Lung (tissue), 12 donors: ENCODE results near the gene PIH1D1. TPM values are rescaled to one million over a fixed set of nuclear protein-coding genes. Genes with fewer than 3 reads are reported as not detected.

Source experiments
- ATAC-seq: fragments of 200-7000 bp; cut with Tn5 transposase; one replicate; pipeline ENCODE4 v1.9.1; 2020; ENCODE audit warnings: moderate number of reproducible peaks; ENCODE audit not compliant: insufficient read depth, low FRiP score
- DNase-seq, 3 donors: peaks; one replicate each; pipeline ENCODE4 v3.0.0-alpha.2; 2013 to 2017
- H3K27ac ChIP-seq, 2 donors: one replicate each; pipeline ENCODE4 v1.5.1; 2013; ENCODE audit warnings: mild to moderate bottlenecking in 2 of 2, moderate library complexity in 2 of 2, control low read depth in 1 of 2, inconsistent platforms in 1 of 2, low read depth in 1 of 2, low read length in 1 of 2
- H3K27me3 ChIP-seq, 3 donors: one replicate each; pipeline ENCODE4 v1.5.1; 2013; ENCODE audit warnings: low read length in 2 of 3; ENCODE audit not compliant: control insufficient read depth in 3 of 3, insufficient read depth in 3 of 3
- H3K36me3 ChIP-seq, 4 donors: one replicate each; pipeline ENCODE4 v1.5.1; 2013; ENCODE audit warnings: low read length in 4 of 4, mild to moderate bottlenecking in 1 of 4, moderate library complexity in 1 of 4; ENCODE audit not compliant: control insufficient read depth in 4 of 4, insufficient read depth in 4 of 4
- H3K4me1 ChIP-seq, 5 donors: one replicate each; pipeline ENCODE4 v1.5.1; 2013; ENCODE audit warnings: low read length in 5 of 5, mild to moderate bottlenecking in 2 of 5, moderate library complexity in 1 of 5; ENCODE audit not compliant: control insufficient read depth in 5 of 5, insufficient read depth in 5 of 5
- H3K4me3 ChIP-seq: one replicate; pipeline ENCODE4 v1.5.1; 2013; ENCODE audit warnings: mild to moderate bottlenecking, control low read depth, moderate library complexity
- H3K9ac ChIP-seq, 2 donors: one replicate each; pipeline ENCODE4 v1.5.1; 2013; ENCODE audit warnings: low read length in 2 of 2, control low read depth in 1 of 2; ENCODE audit not compliant: insufficient read depth in 1 of 2
- H3K9me3 ChIP-seq, 4 donors: one replicate each; pipeline ENCODE4 v1.5.1; 2013; ENCODE audit warnings: low read length in 3 of 4, mild to moderate bottlenecking in 1 of 4, moderate library complexity in 1 of 4; ENCODE audit not compliant: control insufficient read depth in 4 of 4, insufficient read depth in 3 of 4
- WGBS, 2 donors: extraction: QIAGEN DNeasy Blood & Tissue Kit; methylation state at CpG; one replicate each; pipeline ENCODE4 v1.1.7; 2013; 5-methylcytosine and 5-hydroxymethylcytosine counted together
- polyA plus RNA-seq, 2 donors: library from polyadenylated mRNA; stranded (reverse); fragments of 200-250 nt; gene quantifications; one replicate each; pipeline ENCODE4 v1.2.1, GENCODE V29; 2013
- total RNA-seq, 2 donors: library from RNA; depleted of rRNA in 1 of 2; stranded (reverse); fragments of >200 nt in 1 of 2; gene quantifications; one replicate each; pipeline ENCODE4 v1.2.1, GENCODE V29; 2014 to 2021
- TF ChIP-seq, protein P1 (sequence below): IDR thresholded peaks from 2 replicates; pipeline ENCODE4 v1.5.1; 2012; ENCODE audit warnings: mild to moderate bottlenecking; ENCODE audit errors: control extremely low read depth, extremely low read depth
- donor health status: control.
- donor health status: control.
- donor health status: Bipolar disorder and iron deficiency.
- donor health status: healthy.
- donor health status: DM: yes; HTN: yes; CAD: no.

PIH1D1 gene
- total and polyA plus RNA-seq, 4 donors = 63.7 to 66.6 (median 65.8) TPM

DNA sequence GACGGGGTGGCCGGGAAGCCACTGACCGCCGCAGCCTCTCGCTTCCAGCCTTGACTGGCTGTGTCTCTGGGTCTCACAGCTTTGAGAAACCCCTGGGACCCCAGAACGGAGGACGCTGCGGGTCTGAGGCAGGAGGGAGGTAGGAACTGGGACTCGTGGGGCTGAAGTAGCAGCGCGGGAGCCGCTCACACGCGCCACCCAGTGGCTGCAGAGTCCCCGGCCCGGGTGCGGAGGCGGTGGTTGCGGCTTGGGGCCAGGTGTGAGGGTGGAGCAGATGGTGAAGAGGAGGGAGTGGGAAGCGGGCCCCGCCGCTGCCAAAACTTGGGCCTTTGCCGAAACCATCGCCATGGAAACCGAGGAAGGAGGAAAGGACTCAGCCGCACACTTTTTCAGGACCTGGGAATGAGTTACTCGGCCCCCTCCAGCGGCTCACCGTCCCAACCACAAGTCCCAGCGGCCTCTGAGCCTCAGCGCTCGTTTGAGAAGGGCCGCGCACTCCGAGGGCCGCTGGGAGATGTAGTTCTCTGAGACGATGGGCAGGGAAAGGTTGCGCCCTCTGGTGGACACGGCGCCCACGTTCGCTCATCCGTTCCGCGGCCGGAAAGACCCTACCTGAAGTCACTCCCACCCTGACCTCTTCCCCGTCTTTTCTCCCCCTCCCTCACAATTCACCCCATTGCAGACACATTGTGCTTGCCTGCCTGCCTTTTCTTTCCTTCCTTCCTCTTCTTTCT, 8.1 kb downstream of the PIH1D1 start:
- H3K4me1 ChIP-seq = peaks cover 0 to 4% (median 0%) of the 10 kb centered on the region in 5 donors
- ATAC-seq = peak; percentile 82
- H3K9me3 ChIP-seq = no peaks in the 10 kb centered on the region
- TF ChIP-seq, protein P1, sequence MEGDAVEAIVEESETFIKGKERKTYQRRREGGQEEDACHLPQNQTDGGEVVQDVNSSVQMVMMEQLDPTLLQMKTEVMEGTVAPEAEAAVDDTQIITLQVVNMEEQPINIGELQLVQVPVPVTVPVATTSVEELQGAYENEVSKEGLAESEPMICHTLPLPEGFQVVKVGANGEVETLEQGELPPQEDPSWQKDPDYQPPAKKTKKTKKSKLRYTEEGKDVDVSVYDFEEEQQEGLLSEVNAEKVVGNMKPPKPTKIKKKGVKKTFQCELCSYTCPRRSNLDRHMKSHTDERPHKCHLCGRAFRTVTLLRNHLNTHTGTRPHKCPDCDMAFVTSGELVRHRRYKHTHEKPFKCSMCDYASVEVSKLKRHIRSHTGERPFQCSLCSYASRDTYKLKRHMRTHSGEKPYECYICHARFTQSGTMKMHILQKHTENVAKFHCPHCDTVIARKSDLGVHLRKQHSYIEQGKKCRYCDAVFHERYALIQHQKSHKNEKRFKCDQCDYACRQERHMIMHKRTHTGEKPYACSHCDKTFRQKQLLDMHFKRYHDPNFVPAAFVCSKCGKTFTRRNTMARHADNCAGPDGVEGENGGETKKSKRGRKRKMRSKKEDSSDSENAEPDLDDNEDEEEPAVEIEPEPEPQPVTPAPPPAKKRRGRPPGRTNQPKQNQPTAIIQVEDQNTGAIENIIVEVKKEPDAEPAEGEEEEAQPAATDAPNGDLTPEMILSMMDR = peak; percentile 92
- peaks cover 0 to 39% (median 35%) of the 10 kb centered on the region in 3 donors for H3K27me3 ChIP-seq
- H3K27ac ChIP-seq = peak overlapping the region; percentile 56 to 58
- H3K9ac ChIP-seq = no peak overlapping the region
- DNase-seq = peak; percentile 96 to 98 (median 97)
- 0 to 1% methylated on average over 43 to 47 of the region's 47 CpGs for WGBS, 2 donors
- peak overlapping the region; percentile 20 for H3K4me3 ChIP-seq
- peaks cover 0 to 18% (median 4%) of the 10 kb centered on the region in 4 donors for H3K36me3 ChIP-seq

DNA sequence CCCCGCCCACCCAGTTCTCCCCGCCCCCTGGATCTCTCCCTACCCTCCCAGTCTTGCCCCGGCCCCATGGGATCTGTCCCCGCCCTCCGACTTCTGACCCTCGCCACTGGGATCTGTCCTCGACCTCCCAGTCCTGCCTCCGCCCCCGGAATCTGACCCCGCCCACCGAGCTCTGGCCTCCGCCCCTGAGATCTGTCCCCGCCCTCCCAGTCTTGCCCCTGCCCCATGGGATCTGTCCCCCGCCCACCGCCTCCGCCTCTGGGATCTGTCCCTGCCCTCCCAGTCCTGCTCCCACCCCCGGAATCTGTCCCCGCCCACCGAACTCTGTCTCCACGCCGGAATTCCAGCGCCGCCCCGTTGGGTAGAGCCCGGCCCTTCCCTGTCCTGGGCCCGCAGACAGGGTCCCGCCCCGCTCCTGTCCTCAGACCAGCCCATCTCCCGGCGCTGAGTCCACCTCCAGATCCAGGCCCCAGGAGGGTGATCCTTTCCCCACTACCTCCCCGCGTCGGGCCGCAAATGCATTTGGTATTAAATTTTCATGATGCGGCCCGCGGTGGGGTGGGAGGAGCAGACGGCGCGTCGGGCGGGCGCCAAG, 8.7 kb downstream of the PIH1D1 start:
- H3K9me3 ChIP-seq = no peaks in the 10 kb centered on the region
- H3K27me3 ChIP-seq = peaks cover 0 to 46% (median 41%) of the 10 kb centered on the region in 3 donors
- H3K4me1 ChIP-seq = peaks cover 0 to 3% (median 0%) of the 10 kb centered on the region in 5 donors
- peaks cover 0 to 13% (median 1%) of the 10 kb centered on the region in 4 donors for H3K36me3 ChIP-seq
- DNase-seq (peak; percentile 86 to 90 (median 86)), ATAC-seq (peak; percentile 81)
- no peak overlapping the region for H3K9ac ChIP-seq
- H3K4me3 ChIP-seq = peak overlapping the region; percentile 20
- WGBS, 2 donors = 1% methylated on average over 39 to 43 of the region's 43 CpGs
- TF ChIP-seq, protein P1 = no peak
- H3K27ac ChIP-seq = peak overlapping the region; percentile 56 to 58

DNA sequence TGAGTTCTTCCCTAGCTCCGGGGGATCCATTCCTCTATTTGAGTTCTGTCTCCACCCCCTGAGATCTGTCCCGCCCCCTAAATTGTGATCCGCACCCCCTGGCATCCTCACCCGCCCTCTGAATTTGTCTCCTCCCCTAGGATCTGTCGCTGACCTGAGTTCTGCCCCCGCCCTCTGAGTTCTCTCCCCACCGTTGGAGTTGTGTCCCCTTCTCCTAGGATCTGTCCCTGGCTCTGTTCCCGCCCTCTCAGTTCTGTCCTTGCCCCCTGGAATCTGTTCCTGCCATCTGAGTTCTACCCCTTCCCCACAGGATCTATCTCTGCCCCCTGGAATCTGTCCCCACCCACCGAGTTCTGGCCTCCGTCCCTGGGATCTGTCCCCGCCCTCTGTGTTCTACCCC, 9.3 kb downstream of the PIH1D1 start:
- peaks cover 0 to 8% (median 1%) of the 10 kb centered on the region in 4 donors for H3K36me3 ChIP-seq
- H3K4me1 ChIP-seq = peaks cover 0 to 3% (median 0%) of the 10 kb centered on the region in 5 donors
- peaks cover 0 to 51% (median 47%) of the 10 kb centered on the region in 3 donors for H3K27me3 ChIP-seq
- H3K9ac ChIP-seq = no peak overlapping the region
- 7% methylated on average over 11 of the region's 11 CpGs for WGBS, 2 donors
- H3K4me3 ChIP-seq = no peak overlapping the region
- H3K9me3 ChIP-seq = no peaks in the 10 kb centered on the region
- ATAC-seq = no peak
- TF ChIP-seq, protein P1 = no peak
- H3K27ac ChIP-seq = no peak overlapping the region
- no peak for DNase-seq
